ENCODE data around the gene TRIM26.

TRIM26 gene

GRCh38 chr6:30211306-30211705, 1.9 kb downstream of the TRIM26 start:
- H3K9me3 ChIP-seq (ENCODE audit: insufficient read depth, low read length): no peaks in the 10 kb centered on the region
- no peaks in the 10 kb centered on the region for H3K27me3 ChIP-seq (ENCODE audit: low read length)
- H3K9me2 ChIP-seq (replicated peaks; ENCODE audit: insufficient read depth, low read length): no peaks in the 10 kb centered on the region
- no peak overlapping the region for H2AFZ ChIP-seq (ENCODE audit: low read depth, low read length, severe bottlenecking)
- TF ChIP-seq EZH2phosphoT487 (conservative IDR thresholded peaks at IDR 0.05; ENCODE audit: low read length) (no peak), CTCF (IDR thresholded peaks at IDR 0.05; ENCODE audit: insufficient read depth, low read length, poor library complexity, severe bottlenecking) (no peak)
- H3K4me3 ChIP-seq (ENCODE audit: insufficient read depth, low read length, poor library complexity, severe bottlenecking): peak overlapping the region; percentile 95
- no peak overlapping the region for H3K27ac ChIP-seq (ENCODE audit: low read depth, low read length)
- peak overlapping the region; percentile 93 for H3K9ac ChIP-seq (ENCODE audit: low read length)
- peaks cover 31% of the 10 kb centered on the region for H4K20me1 ChIP-seq (ENCODE audit: low read depth, low read length)
- H3K4me2 ChIP-seq (ENCODE audit: low read depth, low read length, poor library complexity, severe bottlenecking): peak overlapping the region; percentile 79
- H3F3A ChIP-seq (ENCODE audit: insufficient read depth): peaks cover 16% of the 10 kb centered on the region
- H3K36me3 ChIP-seq (ENCODE audit: low read length): no peaks in the 10 kb centered on the region
- H3K79me2 ChIP-seq (ENCODE audit: insufficient read depth, low read length): peaks cover 68% of the 10 kb centered on the region

- Histone ChIP-seq H3K79me2 (ENCODE audit: insufficient read depth, low read length) (peaks cover 96% of the 10 kb centered on the region), H3K4me3 (ENCODE audit: insufficient read depth, low read length, poor library complexity, severe bottlenecking) (no peak overlapping the region), H2AFZ (ENCODE audit: low read depth, low read length, severe bottlenecking) (no peak overlapping the region), H3K9me2 (replicated peaks; ENCODE audit: insufficient read depth, low read length) (no peaks in the 10 kb centered on the region), H3K9me3 (ENCODE audit: insufficient read depth, low read length) (no peaks in the 10 kb centered on the region), H3F3A (ENCODE audit: insufficient read depth) (0 out of 2 replicates have a peak, but pooled peaks cover under 1% of the 10 kb centered on the region), H4K20me1 (ENCODE audit: low read depth, low read length) (peaks cover 31% of the 10 kb centered on the region), H3K4me2 (ENCODE audit: low read depth, low read length, poor library complexity, severe bottlenecking) (no peak overlapping the region), H3K9ac (ENCODE audit: low read length) (no peak overlapping the region), H3K36me3 (ENCODE audit: low read length) (no peaks in the 10 kb centered on the region), H3K27ac (ENCODE audit: low read depth, low read length) (no peak overlapping the region), H3K27me3 (ENCODE audit: low read length) (no peaks in the 10 kb centered on the region)
- no peak for TF ChIP-seq EZH2phosphoT487 (conservative IDR thresholded peaks at IDR 0.05; ENCODE audit: low read length)
- TF ChIP-seq CTCF (IDR thresholded peaks at IDR 0.05; ENCODE audit: insufficient read depth, low read length, poor library complexity, severe bottlenecking): no peak
Measured at GRCh38 chr6:30207619-30208295, 5.4 kb downstream of the TRIM26 start.

- H3K27me3 ChIP-seq (ENCODE audit: low read length): no peaks in the 10 kb centered on the region
- H3K9me2 ChIP-seq (replicated peaks; ENCODE audit: insufficient read depth, low read length): no peaks in the 10 kb centered on the region
- H3K79me2 ChIP-seq (ENCODE audit: insufficient read depth, low read length): peaks cover 96% of the 10 kb centered on the region
- H3K4me3 ChIP-seq (ENCODE audit: insufficient read depth, low read length, poor library complexity, severe bottlenecking): no peak overlapping the region
- no peak overlapping the region for H3K27ac ChIP-seq (ENCODE audit: low read depth, low read length)
- no peak overlapping the region for H2AFZ ChIP-seq (ENCODE audit: low read depth, low read length, severe bottlenecking)
- H4K20me1 ChIP-seq (ENCODE audit: low read depth, low read length): peaks cover 34% of the 10 kb centered on the region
- H3K36me3 ChIP-seq (ENCODE audit: low read length): no peaks in the 10 kb centered on the region
- H3K9ac ChIP-seq (ENCODE audit: low read length): no peak overlapping the region
- no peak for TF ChIP-seq CTCF (IDR thresholded peaks at IDR 0.05; ENCODE audit: insufficient read depth, low read length, poor library complexity, severe bottlenecking)
- no peaks in the 10 kb centered on the region for H3K9me3 ChIP-seq (ENCODE audit: insufficient read depth, low read length)
- H3K4me2 ChIP-seq (ENCODE audit: low read depth, low read length, poor library complexity, severe bottlenecking): no peak overlapping the region
- H3F3A ChIP-seq (ENCODE audit: insufficient read depth): 0 out of 2 replicates have a peak, but pooled peaks cover 8% of the 10 kb centered on the region
Measured at GRCh38 chr6:30206799-30207618, 6.2 kb downstream of the TRIM26 start.

Data from SU-DHL-6 (cell line).